Measurements from ENCODE around the gene STK24.

Gene STK24

DNA sequence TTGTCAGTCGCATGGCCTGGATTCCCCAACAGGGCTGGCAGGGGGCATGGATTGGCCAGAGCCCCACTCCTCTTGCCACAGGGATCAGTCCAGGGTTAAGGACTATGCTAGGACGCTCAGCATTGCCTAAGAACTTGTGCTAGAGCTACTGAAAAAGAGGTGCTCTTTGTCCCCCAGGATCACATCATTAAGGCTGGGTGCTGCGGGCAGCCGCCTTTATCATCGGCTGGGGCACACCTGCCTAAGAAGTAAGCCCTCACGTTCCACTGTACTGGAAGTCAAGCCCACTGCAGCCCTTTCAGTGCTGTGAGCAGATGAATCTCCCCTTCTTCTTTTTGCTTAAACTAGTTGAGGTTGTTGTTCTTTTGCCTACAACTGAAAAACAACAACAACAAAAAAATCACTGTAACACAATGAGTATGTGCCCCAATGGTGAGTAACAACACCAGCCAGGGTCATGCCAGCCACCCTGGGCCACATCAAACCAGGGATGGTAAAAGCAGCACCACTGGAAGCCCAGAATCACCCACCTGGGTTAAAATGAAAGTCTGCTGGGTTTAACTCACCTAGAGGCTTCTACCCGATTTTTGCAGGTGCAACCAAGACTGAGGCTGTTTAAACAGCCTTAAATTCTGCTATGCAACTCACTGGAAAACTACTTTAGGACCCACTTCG is 20.6 kb downstream of the STK24 start:
- DNase-seq (ENCODE audit: low spot score): no peak

DNA sequence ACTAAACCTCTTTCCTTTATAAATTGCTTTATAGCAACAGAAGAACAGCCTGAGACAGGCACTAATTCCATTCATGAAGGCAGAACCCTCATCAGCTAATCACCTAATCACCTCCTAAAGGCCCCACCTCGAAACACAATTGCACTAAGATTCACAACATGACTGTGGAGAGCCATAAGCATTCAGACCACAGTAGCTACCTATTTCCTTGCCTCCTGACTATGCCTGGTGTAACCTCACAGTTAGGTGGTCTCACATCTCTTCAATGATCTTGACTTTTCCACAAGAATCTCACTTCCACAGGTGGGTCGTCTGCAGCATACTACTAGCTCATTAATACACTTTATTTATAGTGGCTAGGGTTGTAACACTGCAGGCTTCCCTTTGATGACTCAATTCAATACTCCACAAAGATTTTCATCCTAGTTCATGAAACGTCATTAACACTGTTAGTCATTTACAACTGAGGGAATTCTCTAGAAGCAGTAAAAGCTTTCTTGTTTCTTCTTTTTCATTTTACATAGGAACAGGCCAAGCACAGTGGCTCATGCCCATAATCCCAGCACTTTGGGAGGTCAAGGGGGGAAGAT is 27.1 kb downstream of the STK24 start:
- no peak for DNase-seq (ENCODE audit: low spot score)

DNA sequence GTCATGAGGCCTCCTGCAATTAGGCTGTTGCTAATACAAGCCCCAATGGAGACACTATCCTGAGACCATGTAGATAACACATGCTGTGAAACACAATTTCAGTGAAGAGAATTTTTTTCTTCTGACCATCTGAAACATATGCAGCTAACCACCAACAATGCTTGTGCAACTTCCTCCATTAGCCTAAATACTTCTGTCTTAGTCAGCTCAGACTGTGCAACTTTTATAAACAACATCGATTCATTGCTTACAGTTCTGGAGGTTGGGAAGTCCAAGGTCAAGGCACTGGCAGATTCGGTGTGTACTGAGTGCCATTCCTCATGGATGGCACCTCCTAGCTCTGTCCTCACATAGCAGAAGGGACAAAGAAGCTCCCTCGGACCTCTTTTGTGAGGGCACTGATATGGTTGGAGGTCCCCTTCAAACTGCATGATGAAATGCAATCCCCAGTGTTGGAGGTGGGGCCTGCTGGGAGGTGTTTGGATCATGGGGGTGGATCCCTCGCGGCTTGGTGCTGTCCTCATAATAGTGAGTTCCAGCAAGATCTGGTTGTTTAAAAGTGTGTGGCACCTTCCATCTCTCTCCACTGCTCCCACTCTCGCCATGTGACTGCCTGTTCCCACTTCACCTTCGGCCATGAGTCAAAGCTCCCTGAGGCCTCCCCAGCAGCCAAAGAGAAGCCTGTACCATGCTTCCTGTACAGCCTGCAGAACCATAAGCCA is 27.7 kb downstream of the STK24 start:
- DNase-seq (ENCODE audit: low spot score): no peak

DNA sequence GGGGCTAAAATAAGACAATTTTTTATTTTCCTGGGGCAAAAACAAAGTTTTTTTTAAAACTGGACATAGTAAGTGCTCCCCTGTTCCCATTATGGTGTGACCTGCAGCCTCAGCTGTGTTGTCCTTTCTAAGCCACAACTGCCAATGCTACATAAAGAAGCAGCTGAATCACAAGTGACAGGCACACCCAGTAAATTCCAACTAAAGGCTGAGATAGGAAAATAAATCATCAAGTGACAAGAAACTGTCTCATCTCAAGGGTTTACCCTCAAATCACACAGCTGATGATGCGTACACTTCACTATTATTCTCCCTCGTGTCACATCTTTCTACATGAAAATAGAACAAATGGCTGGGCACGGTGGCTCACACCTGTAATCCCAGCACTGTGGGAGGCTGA is 28.7 kb downstream of the STK24 start:
- DNase-seq (ENCODE audit: low spot score): no peak

DNA sequence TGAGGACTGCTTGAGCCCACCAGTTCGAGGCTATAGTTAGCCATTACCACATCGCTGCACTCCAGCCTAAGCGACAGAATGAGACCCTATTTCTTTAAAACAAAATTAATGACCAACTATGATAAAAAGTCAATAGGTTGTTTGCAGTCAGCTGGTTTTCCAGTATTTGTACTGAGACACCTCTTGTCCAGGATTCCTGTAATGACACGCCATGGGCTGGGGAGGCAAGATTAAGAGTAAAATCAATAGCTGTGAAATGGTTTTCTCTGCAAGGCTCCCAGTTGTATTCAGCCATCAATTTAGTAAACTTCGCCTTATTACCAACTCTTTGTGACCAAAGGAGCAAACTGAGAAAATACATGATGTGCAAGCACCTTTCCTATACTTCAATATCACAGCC is 29.5 kb downstream of the STK24 start:
- no peak for DNase-seq (ENCODE audit: low spot score)

DNA sequence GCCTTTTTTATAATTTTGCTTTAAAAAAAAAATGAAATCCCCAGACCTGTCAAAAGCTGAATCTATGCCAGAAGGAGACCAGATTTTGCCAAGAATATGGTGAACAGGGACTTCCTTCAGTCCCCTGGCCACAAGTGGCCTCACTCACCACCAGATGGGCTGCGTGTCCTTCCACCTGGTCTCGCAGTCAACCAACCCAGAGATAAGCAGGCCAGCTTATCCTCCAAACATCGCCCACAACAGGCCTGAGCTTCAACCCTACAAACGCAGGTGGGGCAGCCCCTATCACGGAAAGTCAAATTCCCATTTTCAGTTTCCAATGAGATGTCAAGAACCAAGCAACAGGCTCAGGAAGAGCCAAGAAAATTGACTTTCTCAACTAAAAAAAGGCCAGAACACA is 30.5 kb downstream of the STK24 start:
- no peak for DNase-seq (ENCODE audit: low spot score)

DNA sequence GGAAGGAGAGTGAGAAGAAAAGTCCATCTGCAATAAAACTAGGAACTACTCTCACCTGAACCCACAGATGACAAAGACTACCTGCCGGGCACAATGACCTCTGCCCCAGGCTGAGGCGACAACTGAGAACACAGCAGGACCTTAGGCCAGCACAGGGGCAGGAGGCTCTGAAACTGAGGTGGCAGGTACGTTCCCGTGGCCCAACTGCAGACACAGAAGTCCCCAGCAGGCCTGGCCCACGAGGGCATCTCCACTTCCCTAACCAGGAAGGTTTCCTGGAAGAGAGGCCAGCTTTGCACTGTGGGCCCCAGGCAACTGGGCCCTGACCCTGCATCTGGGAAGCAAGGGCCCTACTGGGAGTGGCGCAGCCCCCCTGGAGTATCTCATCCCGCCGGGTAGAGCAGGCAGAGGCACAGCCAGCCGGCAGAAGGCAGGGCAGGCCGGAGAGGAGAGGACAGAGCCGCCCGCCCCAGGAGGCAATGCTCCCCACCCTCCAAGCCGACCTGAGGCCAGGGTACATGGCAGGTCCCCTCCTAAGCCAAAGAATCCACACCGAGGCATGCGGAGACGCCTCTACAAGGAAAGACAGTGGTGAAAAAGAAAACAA is 32.7 kb downstream of the STK24 start:
- DNase-seq (ENCODE audit: low spot score): no peak

DNA sequence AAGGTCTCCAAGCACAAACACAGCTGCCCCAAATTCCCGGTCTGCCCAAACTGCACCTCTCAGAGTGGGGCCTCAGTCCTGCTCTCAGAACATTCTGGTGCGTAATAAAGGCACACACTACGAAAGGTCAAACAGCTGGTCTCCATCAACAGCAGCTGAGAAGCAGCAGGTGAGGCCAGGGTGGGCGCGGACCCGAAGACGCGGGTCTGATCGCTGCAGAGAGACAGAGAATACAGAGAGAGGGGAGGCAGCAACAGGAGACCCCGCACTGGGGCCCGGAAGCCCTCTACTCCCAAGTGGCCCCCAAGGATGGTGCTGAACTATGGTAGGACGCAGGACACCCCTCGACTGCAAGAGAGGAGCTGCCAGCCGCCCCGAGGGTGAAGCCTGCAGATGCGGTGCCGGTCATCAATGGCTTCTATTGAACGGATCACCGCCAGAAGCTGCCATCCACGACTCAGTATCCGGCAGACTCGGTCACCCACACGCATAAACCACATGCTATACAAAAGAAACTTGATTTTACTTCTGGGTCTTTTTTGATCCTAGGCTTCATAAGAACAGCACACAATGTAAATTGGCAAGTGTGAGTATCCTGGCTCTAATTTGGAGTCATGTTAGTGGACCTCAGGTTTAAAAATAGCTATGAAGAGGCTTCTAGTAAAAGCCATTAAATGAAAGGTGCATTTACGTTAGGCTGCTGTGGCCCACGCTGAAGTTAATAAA is 33.4 kb downstream of the STK24 start:
- DNase-seq (ENCODE audit: low spot score): no peak

DNA sequence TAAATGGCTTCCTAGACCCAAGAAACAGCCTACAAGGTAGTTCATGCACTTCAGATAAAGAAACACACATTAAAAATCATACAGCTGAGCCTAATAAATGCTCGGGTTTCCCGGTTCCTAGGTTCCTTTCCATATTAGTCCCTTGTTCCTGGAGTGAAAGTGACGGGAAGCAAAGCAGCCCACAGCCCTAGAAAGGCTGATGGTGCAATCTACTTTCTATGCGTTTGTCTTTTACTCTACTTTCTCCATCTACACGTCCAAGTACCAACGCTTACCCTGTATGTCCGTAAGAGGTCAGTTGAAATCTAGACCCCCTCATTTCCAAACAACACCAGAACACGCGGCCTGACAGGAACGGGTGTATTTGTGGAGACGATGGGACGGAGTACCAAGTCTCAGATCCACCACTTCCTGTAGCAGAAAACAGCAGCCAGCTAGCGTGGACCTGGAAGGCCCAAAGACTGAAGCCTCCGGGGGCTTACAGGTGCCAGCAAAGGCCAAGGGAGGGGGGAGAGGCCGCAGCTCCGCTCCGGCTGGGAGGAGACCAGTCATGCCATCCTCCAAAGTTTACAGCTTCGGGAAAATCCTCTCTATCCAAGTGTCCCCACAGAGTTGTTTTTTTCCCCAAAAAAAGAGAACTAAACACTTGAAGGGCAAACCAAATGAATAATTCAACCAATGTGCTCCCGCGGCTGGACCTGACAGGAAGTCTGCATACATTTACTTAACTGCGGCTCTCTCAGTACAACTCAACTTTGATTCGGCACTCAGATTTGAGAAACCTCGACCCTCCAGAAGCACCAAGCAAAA is 34.1 kb downstream of the STK24 start:
- no peak for DNase-seq (ENCODE audit: low spot score)

DNA sequence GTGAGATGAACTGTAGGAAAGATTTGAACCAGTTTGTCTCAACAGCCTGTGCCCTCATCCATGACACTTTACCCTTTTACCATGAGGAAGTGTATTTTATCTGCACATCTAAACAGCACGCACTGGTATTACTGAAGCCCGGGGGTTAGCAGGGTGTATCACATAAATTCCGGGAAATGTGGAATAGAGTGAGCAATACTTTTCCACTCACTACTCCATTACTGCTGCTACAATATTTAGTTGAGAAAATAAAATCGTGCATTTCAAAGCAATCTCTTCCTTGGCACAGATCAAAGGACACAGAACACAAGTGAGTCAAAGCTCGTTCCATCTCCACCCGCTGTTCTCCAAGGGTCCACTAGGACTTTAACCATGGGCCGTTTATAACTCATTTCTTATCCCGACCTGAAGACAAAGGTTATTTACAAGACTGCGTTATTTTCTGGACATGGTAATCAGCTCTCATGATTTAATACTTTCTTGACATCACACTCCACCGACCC is 35.2 kb downstream of the STK24 start:
- DNase-seq (ENCODE audit: low spot score): no peak

DNA sequence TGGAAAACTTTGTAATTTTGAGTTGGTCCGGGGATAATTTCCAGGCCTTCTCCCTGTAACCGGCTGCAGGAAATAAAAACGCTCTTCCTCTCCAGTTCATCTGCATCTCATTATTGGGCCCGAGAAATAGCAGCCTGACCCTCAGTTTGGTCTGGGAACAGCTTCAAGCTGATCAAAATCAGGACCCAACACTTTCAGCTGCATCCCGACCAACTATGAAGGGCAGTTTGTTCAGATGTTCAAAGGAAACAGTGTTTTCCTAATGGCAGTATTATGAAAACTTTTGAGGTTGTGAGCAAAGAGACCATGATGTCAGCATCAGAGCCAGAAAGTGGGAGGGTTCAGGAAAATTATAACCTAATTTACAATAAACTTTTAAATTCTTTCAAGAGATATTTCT is 35.7 kb downstream of the STK24 start:
- no peak for DNase-seq (ENCODE audit: low spot score)

DNA sequence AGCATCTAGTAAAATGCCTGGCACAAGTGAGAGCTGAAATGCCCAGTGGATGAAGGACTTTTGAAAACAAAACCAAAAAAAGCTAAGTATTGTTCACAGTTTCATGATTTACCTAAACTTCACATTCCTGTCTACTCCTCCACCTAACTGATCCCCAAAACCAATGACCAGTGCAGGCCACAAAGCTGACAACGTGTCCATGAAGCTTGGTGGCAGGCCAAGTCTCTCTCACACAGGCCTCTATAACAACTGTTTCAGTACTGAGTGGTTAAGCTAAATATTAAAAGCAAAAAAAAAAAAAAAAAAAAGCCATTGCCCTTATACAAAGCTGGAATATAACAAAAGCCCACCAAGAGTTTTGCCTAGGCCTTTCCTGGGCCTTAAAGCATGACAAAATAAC is 36.4 kb downstream of the STK24 start:
- DNase-seq (ENCODE audit: low spot score): no peak

DNA sequence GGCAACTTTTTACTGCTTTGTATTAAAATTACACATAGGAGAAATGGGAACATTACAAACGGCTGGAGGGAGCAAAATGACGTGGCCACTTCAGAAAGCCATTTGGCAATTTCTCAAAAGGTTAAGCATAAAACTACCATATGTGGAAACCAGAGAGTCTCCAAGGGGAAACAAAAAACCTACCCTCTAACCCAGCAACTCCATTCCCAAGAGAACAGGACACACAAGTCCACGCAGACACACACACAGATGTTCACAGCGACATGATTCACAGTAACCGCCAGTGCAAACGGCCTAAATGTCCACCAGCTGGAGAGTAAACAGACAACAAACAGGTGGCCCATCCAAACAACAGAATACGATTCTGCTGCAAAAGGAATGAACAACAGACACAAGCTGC is 37.2 kb downstream of the STK24 start:
- DNase-seq (ENCODE audit: low spot score): no peak

DNA sequence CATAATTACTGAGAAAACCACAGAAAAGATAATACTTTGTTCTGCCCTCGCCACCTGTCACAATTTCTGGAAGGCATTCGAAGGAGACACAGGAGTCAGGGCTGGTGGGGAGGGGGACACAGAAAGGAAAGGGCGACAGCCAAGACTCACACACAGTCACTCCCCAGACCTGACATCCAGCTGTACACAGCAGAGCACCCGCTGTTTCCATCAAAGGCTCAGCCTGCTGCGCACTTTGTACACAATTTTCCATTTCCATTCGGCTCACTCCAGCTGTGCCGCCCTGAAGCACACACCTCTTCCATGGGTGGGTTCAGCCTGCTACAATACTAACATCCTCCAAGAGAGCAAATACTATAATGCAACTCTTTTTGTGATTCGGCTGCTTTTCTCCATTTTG is 38.0 kb downstream of the STK24 start:
- no peak for DNase-seq (ENCODE audit: low spot score)

DNA sequence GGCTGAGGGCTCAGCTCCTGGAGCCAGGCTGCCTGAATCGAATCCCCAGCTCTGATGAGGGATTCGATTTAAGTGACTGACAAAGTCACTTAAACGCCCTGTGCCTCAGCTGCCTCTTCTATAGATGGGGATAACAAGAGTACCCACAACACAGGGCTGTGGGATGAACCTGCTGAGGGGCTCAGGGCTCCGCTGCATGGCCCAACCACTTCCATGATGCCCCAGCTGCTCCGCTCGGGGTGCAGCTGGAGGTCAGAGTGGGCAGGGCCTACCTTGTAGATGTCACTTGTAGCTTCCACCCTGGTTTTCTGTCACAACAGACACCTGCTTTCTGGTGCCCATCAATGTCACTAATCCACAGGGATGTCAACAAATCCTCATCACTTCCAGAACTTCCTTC is 39.2 kb downstream of the STK24 start:
- DNase-seq (ENCODE audit: low spot score): no peak

DNA sequence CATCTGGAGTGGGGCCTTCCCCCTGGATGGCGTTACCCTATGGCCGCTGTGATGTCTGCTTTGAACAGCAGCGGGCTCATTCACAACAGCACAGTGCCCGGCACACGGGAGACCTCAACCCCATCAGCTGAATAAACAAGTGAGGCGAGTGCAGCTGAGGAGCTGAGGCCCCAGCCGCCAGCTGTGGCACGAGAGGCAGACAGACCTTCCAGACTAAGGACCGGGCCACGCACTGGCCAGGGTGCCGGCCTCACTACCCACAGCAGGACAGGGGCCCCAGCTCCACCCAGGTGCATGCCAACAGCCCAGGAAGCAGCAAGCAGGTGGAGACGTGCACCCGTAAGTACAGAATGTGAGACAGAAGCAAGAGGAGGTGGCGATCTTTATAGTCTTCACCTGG is 39.6 kb downstream of the STK24 start:
- no peak for DNase-seq (ENCODE audit: low spot score)

DNA sequence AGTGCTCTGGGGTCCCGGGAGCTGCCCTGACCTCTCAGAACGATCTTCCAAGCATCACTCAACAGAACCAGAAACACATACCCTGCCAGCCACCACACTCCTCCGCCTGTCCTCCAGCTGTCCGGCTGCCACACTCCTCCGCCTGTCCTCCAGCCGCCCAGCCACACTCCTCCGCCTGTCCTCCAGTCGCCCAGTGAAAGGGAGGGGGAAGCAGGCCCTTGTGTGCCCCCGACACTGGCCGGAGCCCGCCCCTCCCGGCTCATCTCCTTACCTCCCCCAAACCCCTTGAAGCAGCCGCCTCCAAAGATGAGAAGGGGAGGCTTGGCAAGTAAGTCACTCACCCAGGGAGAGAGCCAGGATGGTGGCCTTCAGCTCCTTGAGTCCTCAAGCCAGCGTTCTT is 40.2 kb downstream of the STK24 start:
- DNase-seq (ENCODE audit: low spot score): no peak

DNA sequence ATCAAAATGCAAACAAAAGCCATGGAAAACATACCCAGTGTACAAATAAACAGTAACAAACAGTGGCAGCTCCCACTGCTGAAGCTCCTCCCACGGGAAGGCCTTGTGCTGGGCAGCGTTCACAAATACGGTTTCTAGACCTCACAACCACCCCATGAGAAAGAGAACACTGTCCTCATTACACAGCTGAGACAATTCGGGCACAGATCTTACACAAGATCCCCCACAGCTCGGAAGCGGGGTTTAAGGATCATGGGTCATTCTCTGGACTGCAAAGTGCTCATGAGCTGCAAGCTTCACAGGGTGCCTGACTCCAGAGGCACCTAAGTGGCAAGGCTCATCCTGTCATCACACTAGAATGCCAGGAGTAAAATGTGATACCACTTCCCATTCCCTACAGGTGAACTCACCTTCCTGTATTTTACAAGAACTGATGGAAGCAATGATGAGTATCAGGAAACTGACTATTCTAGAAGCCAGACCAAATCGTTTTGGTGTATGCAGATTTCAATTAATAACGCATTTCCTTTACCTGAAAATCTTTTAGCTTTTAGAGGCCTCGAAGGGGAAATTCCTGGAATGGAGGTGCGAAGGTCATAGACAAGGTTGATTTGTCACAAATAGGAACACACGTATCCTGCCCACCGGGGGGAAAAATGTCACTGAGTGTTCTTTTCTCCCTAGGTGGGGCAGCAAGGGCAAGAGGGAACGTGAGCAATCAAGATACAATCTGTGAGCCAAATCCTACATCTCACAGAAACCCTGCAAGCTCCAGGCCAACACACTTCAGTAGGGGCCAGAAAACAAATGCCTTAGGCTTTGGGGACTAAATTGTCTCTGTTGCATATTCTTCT is 41.2 kb downstream of the STK24 start:
- no peak for DNase-seq (ENCODE audit: low spot score)

DNA sequence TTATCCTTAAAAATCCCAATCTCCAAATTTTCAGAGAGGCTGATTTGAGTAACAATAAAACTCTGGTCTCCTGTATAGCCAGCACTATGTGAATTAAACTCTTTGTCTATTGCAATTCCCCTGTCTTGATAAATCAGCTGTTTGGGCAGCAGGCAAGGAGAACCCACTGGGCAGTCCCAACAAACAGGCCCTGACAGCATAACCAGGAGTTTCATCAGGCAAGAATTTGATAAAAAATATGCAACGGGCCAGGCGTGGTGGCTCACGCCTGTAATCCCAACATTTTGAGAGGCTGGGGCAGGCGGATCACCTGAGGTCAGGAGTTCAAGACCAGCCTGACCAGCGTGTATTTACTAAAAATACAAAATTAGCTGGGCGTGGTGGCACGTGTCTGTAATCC is 42.1 kb downstream of the STK24 start:
- no peak for DNase-seq (ENCODE audit: low spot score)

DNA sequence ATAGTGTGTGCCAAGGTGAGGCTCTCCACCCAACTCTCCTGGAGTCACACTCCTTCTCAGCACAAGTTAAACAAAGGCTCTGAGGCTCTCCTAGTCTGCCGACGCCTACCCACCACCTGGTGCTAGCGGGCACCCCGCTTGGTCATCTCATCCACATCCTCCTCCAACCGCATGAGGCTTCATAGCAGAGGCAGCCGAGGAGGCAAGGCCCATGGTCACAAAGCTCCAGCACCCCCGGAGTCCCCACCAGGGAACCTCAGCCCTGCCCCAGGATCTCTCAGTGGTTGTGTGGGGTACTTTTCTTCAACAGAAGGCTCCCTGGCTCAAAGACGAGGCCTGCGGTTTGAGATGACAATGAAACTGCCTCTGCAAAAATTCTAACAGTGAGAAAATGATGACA is 43.0 kb downstream of the STK24 start:
- DNase-seq (ENCODE audit: low spot score): no peak

DNA sequence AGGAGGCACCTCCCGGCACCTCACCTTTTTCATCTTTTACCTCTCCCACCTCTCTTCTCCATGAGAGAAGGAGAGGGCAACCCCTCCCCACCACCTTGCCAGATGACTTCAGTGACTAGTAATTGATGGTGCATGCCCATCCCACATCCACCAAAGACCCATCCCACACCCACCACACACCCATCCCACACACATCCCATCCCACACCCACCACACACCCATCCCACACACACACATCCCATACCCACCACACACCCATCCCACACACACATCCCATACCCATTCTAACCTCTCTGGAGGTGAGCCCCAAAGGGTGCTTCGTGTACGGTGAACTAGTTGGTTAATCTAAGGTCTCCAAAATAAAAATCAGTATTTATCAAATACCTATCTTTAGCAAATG is 44.7 kb downstream of the STK24 start:
- no peak for DNase-seq (ENCODE audit: low spot score)
